GM18868 (cell line): ENCODE results near the gene ST8SIA1.

Source experiments
- ATAC-seq: cut with Tn5 transposase; IDR thresholded peaks from one replicate; pipeline ENCODE4 v1.9.1; 2021; ENCODE audit warnings: mild to moderate bottlenecking, moderate library complexity; ENCODE audit not compliant: unreplicated experiment

ST8SIA1 gene

GRCh38 chr12:22284871-22285270 lies 49.6 kb downstream of the ST8SIA1 start:
- no peak for ATAC-seq

DNA sequence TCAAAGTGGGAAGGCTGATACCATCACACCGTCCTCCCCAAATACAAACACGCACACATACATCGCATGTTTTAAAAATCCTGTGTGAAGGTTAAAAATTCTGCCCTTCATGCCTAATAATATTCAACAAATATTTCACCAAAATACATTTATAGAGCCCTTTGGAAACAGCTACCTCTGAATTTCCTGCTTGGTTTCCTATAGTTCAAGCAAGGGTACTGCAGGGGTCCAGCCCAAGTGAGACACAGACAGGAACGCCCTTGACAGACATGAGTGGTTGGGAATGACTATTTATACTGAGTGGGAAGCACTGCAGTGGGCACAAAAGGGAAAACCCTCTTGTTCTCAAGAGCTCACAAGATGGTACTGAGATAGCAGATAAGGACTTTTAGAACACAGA lies 51.0 kb downstream of the ST8SIA1 start:
- ATAC-seq, result no peak

- no peak for ATAC-seq
Observed at GRCh38 chr12:22283006-22283506, 51.5 kb downstream of the ST8SIA1 start.

- no peak for ATAC-seq
Observed at GRCh38 chr12:22282283-22282682, 52.2 kb downstream of the ST8SIA1 start.

DNA sequence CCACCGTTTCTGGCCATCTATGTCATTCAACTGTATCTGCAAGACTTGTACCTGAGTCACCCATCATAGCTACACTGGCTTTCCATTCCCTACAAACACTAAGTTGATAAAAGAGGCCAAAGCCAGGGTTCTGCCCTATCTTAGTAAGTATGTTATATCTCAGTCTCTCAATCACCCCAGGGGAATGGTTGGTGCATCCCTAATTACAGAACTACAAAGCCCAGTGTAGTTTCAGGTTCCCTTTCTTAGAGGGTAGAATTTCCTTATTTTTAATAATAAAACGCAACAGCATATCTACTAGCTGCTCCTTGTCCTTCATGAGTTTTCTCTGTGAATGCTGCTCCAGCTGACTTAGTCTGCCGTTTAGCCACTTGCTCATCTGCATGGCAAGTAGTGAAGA lies 57.6 kb downstream of the ST8SIA1 start:
- no peak for ATAC-seq

DNA sequence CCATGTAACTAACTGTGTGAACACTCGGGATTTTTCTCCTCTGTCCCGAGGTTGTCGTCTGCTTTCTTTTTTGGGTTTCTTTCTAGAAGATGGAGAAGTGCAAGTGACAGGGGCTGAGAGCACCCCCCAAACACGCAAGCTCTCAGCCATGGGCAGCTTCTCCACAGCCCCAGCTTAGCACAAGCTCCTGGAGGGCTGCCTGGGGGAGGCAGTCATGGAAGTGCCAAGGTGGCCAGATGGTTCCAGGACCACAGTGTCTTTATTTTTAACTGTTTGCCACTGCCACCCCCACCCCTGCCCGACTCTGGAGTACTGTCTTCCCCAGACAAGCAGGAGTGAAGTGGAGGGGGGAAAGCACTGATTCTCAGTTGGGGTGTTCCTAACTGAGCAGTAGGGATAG lies 58.2 kb downstream of the ST8SIA1 start:
- ATAC-seq, result no peak

GRCh38 chr12:22275843-22276242 lies 58.7 kb downstream of the ST8SIA1 start:
- no peak for ATAC-seq

GRCh38 chr12:22272335-22273151 lies 62.0 kb downstream of the ST8SIA1 start:
- ATAC-seq, result no peak

GRCh38 chr12:22271023-22271422 lies 63.5 kb downstream of the ST8SIA1 start:
- ATAC-seq, result no peak

DNA sequence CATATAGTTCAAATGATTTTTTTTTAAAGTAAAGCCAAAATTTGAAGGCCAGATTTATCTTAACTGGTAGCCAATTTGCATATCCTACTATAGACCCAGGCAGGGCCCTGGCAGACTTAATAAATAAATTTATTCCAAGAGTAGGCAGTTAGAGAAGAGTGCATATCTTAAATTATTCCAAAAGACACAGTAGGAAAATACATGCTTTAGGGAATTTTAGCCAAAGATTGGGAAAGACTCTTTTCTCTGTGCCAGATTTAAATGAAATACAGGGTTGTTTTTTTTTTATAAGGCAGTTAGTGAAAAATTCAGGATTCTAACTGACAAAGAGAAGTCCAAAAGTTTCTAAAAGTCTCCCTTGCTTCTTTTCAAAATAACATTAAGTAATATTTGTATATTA lies 65.5 kb downstream of the ST8SIA1 start:
- ATAC-seq, result no peak

DNA sequence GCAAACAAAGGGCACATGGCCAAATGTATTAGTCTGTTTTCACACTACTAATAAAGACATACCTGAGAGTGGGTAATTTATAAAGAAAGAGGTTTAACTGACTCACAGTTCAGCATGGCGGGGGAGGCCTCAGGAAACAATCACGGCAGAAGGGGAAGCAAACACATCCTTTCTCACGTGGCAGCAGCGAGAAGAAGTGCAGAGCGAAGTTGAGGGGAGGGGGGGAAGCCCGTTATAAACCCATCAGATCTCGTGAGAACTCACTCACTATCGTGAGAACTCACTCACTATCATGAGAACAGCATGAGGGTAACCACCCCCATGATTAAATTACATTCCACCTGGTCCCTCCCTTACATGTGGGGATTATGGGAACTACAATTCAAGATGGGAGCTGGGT lies 66.1 kb downstream of the ST8SIA1 start:
- no peak for ATAC-seq

- no peak for ATAC-seq
Observed at GRCh38 chr12:22266101-22266500, 68.4 kb downstream of the ST8SIA1 start.

GRCh38 chr12:22264380-22264779 lies 70.1 kb downstream of the ST8SIA1 start:
- no peak for ATAC-seq

DNA sequence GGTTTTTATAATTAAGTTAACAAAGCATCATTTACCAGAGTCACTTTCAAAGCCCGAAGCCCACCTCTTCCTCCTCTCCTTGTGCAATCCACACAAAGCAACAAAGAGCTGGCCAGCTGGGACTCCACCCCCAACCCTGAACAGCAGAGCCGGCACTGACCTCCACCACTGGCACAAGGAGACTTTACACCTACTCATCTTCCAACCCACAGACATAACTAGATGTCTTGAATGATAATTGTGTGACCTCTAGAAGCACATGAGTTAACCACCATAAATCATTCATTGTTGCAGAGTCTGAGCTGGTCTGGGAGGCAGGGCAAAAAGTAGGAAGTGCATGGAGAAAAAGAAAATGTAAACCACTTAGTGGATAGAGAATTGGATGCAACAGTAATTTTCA lies 72.2 kb downstream of the ST8SIA1 start:
- ATAC-seq, result no peak

DNA sequence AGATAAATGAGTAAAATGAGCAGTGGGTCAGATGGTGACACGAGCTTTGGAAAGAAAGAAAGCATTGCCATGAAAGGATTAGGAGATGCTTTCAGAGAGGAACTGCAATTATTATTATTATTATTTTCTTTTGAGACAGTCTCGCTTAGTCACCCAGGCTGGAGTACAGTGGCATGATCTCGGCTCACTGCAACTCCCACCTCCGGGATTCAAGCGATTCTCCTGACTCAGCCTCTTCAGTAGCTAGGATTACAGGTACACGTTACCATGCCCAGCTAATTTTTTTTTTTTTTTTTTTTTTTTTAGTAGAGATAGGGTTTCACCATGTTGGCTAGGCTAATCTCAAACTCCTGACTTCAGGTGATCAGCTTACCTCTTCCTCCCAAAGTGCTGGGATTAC lies 77.4 kb downstream of the ST8SIA1 start:
- no peak for ATAC-seq

DNA sequence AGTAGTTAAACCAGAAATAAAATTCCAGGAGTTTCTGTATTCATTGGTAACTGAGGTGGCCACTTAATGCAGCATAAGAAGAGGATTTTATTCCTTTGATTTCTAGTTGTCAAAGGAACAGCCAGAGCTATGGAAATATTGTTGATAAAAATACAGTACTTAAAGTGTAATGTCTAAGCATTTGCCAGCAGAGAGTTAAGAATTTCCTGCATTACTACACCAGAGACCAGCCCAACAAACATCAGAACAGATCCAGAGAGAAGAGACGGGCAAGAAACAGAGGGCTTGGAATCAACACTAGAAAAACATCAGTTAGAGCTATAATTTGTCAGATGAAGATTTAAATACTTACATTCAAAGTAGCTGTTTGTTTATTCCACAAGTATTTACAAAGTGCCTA lies 77.9 kb downstream of the ST8SIA1 start:
- ATAC-seq, result no peak

DNA sequence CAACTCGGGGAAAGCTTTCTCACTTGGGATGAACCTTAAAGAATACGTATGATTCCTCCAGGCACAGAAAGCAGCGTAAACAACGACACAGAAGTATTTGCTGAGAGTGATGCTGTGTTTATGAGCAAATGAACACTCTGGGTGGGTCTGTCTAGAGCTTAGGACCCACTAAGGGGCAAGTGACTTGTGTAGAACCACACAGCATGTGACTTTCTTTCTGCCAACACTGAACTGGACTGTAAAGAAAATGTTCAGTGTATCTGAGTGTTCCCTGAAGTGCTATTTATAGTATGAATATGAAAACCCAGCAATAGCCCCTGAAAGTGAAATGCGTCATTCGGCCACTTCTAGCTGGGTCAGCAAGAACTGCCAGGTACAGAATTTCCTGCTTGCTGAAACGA lies 78.5 kb downstream of the ST8SIA1 start:
- no peak for ATAC-seq

DNA sequence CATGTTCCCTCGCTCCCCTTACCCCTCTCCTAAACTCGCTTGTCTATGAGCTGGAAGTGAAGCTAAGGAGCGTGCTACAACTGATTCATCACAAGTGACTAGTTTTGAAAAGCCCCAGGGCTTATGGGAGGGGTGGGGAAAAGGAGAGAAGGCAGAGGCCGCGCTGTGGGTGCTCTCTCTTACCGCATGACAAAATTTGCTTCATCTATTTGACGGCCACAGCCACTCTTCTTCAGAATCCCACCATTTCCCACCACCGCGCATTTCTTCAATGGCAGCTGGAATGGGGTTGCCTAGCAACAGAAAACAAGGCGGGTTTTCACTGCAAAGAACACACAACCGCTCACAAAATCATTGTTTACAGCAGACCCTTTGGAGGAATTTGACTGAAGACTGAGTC lies 79.4 kb downstream of the ST8SIA1 start:
- ATAC-seq, result no peak

GRCh38 chr12:22254478-22254877 lies 80.0 kb downstream of the ST8SIA1 start:
- ATAC-seq, result no peak

GRCh38 chr12:22252057-22252456 lies 82.5 kb downstream of the ST8SIA1 start:
- no peak for ATAC-seq

DNA sequence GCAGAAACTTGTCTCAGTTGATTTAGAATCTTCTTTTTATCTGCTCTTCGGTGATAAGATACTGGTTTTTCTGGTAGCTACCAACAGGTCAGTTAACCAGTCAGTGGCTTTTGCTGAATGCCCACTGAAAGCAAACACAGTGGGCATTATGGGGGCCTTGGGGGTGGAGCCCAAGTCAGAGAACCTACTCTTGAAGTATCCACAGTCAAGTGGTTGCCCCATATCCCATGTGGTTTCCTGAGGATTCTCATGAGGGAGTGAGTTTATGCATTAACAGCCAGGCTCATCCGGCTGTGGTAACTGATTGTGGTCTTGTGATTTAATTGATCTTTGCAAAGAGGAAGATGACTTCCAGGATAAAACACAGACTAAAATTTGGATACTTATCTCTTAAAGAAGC lies 83.7 kb downstream of the ST8SIA1 start:
- ATAC-seq, result no peak

GRCh38 chr12:22248571-22249115 lies 85.9 kb downstream of the ST8SIA1 start:
- no peak for ATAC-seq

DNA sequence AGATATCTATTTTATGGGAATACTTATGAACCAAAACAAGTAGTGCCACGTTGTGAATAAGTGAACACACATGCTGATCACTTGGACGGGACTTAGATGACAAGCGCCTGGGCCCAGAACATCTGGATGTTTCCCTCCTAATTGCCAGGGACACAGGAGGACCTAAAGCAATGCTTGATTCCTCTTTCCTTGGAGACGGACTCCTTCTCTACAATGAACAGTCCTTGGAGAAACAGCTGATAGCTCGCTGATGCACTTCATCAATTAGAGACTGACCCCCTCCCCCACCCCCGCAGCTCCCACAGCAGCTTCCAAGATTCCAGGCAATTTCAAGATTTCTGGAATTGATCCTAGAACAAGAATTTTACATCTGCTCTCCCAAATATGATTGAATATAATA lies 86.4 kb downstream of the ST8SIA1 start:
- no peak for ATAC-seq
